Ascending aorta (tissue), 2 donors: ENCODE measurements around the gene CDH1. TPM values are rescaled to one million over a fixed set of nuclear protein-coding genes. Genes with fewer than 3 reads are reported as not detected.

Experiments
- DNase-seq, 2 donors: peaks; one replicate each; pipeline ENCODE4 v3.0.0-alpha.2; 2019; ENCODE audit warnings: low spot score in 2 of 2
- H3K27ac ChIP-seq, 2 donors: fragments of 200-600 bp; sonication (generic); one replicate each; pipeline ENCODE4 v1.5.1; 2016 to 2017; ENCODE audit warnings: mild to moderate bottlenecking in 1 of 2
- H3K27me3 ChIP-seq: fragments of 200-600 bp; sonication (generic); one replicate; pipeline ENCODE4 v1.5.1; 2017
- H3K36me3 ChIP-seq, 2 donors: fragments of 200-600 bp; sonication (generic); one replicate each; pipeline ENCODE4 v1.5.1; 2016
- H3K4me1 ChIP-seq, 2 donors: fragments of 200-600 bp; sonication (generic); one replicate each; pipeline ENCODE4 v1.5.1; 2016 to 2017; ENCODE audit warnings: mild to moderate bottlenecking in 1 of 2
- H3K4me3 ChIP-seq, 2 donors: fragments of 200-600 bp; sonication (generic); one replicate each; pipeline ENCODE4 v1.5.1; 2016 to 2017; ENCODE audit warnings: mild to moderate bottlenecking in 1 of 2
- H3K9me3 ChIP-seq, 2 donors: fragments of 200-600 bp; sonication (generic); one replicate each; pipeline ENCODE4 v1.5.1; 2016
- intact Hi-C: fragments of 100-400 bp; cut with DNase I; formaldehyde crosslinking; loops from one replicate; pipeline ENCODE4 v1.15.1; 2023
- total RNA-seq: library from RNA; depleted of rRNA; stranded (reverse); fragments of >200 nt; gene quantifications from one replicate; pipeline ENCODE4 v1.1.0, GENCODE V29; 2016
- TF ChIP-seq, protein P1 (sequence below), 3 experiments: fragments of 200-600 bp in 2 of 3; fragments of 450-650 bp in 1 of 3; sonication (generic) in 2 of 3; IDR thresholded peaks; one replicate each; pipeline ENCODE4 v1.5.1; 2016 to 2019; ENCODE audit warnings: antibody characterized with exemption in 3 of 3, mild to moderate bottlenecking in 1 of 3, moderate library complexity in 1 of 3

Gene CDH1
- total RNA-seq, 1 donor from 2014 or later = not detected

DNA sequence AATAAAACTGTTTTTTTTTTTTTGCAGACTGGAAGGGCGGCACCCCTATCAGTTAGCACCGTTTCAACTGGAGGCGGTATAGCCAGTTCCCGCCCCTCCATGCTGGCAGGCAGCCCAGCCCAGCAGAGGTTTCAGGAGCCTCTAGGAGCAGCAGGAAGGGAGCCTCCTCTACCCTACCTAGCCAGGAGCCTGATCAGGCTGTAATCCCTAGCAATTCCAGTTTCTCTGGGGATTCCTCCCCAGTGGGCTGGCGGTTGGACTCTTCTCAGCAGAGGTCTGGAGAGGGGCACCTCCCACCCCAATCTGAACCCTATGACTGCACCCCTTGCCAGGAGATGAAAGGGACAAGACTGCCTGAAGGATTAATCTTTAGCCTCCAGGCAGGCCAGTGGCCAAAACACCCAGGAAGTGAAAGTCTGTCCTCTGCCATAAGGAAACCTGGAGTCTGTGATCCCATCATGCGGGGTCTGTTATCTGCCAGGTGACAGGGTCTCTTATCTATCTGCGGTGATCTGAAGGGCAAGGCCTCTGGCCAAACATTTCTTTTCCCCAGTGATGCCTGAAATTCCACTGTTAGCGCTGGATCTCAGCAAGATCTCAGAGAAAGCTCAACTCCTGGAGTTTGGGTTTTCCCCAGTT is 4.9 kb upstream of the CDH1 start:
- TF ChIP-seq, protein P1, sequence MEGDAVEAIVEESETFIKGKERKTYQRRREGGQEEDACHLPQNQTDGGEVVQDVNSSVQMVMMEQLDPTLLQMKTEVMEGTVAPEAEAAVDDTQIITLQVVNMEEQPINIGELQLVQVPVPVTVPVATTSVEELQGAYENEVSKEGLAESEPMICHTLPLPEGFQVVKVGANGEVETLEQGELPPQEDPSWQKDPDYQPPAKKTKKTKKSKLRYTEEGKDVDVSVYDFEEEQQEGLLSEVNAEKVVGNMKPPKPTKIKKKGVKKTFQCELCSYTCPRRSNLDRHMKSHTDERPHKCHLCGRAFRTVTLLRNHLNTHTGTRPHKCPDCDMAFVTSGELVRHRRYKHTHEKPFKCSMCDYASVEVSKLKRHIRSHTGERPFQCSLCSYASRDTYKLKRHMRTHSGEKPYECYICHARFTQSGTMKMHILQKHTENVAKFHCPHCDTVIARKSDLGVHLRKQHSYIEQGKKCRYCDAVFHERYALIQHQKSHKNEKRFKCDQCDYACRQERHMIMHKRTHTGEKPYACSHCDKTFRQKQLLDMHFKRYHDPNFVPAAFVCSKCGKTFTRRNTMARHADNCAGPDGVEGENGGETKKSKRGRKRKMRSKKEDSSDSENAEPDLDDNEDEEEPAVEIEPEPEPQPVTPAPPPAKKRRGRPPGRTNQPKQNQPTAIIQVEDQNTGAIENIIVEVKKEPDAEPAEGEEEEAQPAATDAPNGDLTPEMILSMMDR (IDR thresholded peaks at IDR 0.05) = no peak
- no peak for DNase-seq
- peaks cover 8% of the 10 kb centered on the region for H3K27me3 ChIP-seq
- H3K4me1 ChIP-seq = peaks cover 0 to 2% of the 10 kb centered on the region in 2 donors
- no peak overlapping the region for H3K27ac ChIP-seq
- no peaks in the 10 kb centered on the region for H3K9me3 ChIP-seq
- H3K36me3 ChIP-seq = no peaks in the 10 kb centered on the region
- H3K4me3 ChIP-seq = no peak overlapping the region
- intact Hi-C loops = no loop called here

DNA sequence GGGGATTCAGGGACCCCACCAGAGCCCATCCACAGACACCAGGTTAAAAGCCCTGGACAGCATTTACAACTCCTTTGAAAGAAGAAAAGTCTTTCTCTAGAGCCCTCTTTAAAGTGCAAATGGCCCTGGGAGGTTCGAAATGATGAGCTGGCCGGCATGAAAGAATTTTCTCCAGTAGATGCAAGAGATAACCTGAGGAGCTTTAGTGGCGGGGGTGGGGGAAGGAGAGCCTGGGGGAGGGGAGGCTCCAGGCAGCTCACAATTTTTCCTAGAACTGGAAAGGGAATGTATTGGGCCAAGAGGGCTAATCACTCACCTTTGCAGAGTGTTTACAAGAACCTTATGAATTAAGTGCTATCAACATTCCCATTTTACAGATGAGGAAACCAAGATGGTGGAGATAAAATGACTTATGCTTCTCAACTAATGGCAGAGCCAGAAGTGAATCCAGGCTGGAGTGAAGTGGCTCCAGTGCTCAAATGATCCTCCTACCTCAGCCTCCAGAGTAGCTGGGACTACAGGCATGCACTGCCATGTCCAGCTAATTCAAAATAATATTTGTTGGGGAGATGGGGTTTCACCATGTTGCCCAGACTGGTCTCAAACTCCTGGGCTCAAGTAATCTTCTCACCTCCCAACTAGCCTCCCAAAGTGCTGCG is 4.2 kb upstream of the CDH1 start:
- no peak overlapping the region for H3K27ac ChIP-seq
- DNase-seq = no peak
- H3K4me3 ChIP-seq = no peak overlapping the region
- H3K9me3 ChIP-seq = no peaks in the 10 kb centered on the region
- intact Hi-C loops = no loop called here
- H3K36me3 ChIP-seq = no peaks in the 10 kb centered on the region
- peaks cover 0 to 6% of the 10 kb centered on the region in 2 donors for H3K4me1 ChIP-seq
- TF ChIP-seq, protein P1 (IDR thresholded peaks at IDR 0.05) = no peak
- peaks cover 13% of the 10 kb centered on the region for H3K27me3 ChIP-seq

DNA sequence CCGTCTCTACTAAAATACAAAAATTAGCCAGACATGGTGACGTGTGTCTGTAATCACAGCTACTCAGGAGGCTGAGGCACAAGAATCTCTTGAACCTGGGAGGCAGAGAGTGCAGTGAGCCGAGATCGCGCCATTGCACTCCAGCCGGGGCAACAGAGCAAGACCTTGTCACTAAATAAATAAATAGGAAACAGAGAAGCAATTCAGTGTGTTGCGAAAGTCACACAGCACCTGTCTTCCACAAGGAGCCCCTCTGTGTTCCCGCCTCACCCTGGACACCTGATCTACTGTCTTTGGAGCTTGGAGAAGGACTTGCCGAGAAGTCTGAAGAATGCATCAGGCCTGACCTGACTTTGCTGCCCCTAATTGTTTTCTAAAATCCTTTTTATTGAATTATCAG is 3.5 kb upstream of the CDH1 start:
- peaks cover 17% of the 10 kb centered on the region for H3K27me3 ChIP-seq

DNA sequence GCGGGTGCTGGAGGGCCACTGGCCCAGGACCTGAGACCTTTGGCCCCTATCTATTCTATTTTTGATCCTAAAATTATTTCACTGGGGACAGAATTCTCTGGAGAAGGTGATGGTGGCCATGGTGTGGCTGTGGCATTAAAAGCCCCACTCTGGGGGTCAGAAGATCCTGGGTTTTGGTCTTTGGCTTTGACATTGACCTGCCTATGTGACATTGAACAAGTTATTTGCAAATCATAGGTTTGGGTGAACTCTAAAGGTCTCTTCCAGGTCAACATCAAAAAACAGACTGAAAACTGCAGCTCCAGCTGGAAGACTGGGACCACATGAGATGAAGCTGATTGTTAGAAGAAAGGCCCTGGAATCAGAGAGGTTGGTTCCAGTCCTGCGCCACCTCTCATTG is 2.3 kb upstream of the CDH1 start:
- H3K9me3 ChIP-seq = no peaks in the 10 kb centered on the region
- TF ChIP-seq, protein P1 (IDR thresholded peaks at IDR 0.05) = no peak
- peaks cover 17% of the 10 kb centered on the region for H3K27me3 ChIP-seq
- peaks cover 0 to 6% of the 10 kb centered on the region in 2 donors for H3K4me1 ChIP-seq
- no peak overlapping the region for H3K27ac ChIP-seq
- intact Hi-C loops = no loop called here
- no peak for DNase-seq
- H3K4me3 ChIP-seq = no peak overlapping the region
- no peaks in the 10 kb centered on the region for H3K36me3 ChIP-seq

More for the DNA sequence above, 3.5 kb upstream of the CDH1 start:
- intact Hi-C loops = no loop called here
- Histone ChIP-seq H3K9me3 (no peaks in the 10 kb centered on the region), H3K27ac (no peak overlapping the region), H3K4me1 (peaks cover 0 to 6% of the 10 kb centered on the region in 2 donors), H3K36me3 (no peaks in the 10 kb centered on the region), H3K4me3 (no peak overlapping the region)
- TF ChIP-seq, protein P1 (IDR thresholded peaks at IDR 0.05) = no peak
- DNase-seq = no peak

DNA sequence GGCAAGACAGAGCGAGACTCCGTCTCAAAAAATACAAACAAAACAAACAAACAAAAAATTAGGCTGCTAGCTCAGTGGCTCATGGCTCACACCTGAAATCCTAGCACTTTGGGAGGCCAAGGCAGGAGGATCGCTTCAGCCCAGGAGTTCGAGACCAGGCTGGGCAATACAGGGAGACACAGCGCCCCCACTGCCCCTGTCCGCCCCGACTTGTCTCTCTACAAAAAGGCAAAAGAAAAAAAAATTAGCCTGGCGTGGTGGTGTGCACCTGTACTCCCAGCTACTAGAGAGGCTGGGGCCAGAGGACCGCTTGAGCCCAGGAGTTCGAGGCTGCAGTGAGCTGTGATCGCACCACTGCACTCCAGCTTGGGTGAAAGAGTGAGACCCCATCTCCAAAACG is 531 bp upstream of the CDH1 start:
- DNase-seq = no peak
- H3K4me1 ChIP-seq = peaks cover 0 to 6% of the 10 kb centered on the region in 2 donors
- no peak overlapping the region for H3K4me3 ChIP-seq
- TF ChIP-seq, protein P1 (IDR thresholded peaks at IDR 0.05) = no peak
- H3K36me3 ChIP-seq = no peaks in the 10 kb centered on the region
- no peaks in the 10 kb centered on the region for H3K9me3 ChIP-seq
- no peak overlapping the region for H3K27ac ChIP-seq
- intact Hi-C loops = no loop called here
- H3K27me3 ChIP-seq = peaks cover 17% of the 10 kb centered on the region
